NCI-H446 (cell line): Measurements from ENCODE around the gene CHST15.

Experiments
- DNase-seq, 2 experiments: peaks; one replicate each; lab custom pipeline; 2025; lab: John Stamatoyannopoulos, UW

The CHST15 gene

GRCh38 chr10:124064676-124065075 lies 28.7 kb downstream of the CHST15 start:
- no peak for DNase-seq

- DNase-seq: no peak
Measured at GRCh38 chr10:124063750-124064603, 29.4 kb downstream of the CHST15 start.

- no peak for DNase-seq
Measured at GRCh38 chr10:124062390-124062789, 31.0 kb downstream of the CHST15 start.

GRCh38 chr10:124061030-124061429 lies 32.4 kb downstream of the CHST15 start:
- DNase-seq: no peak

GRCh38 chr10:124060148-124060720 lies 33.2 kb downstream of the CHST15 start:
- no peak for DNase-seq

GRCh38 chr10:124059551-124059950 lies 33.8 kb downstream of the CHST15 start:
- DNase-seq: no peak

GRCh38 chr10:124058346-124059003 lies 34.9 kb downstream of the CHST15 start:
- no peak for DNase-seq

GRCh38 chr10:124057601-124058000 lies 35.8 kb downstream of the CHST15 start:
- DNase-seq: no peak

GRCh38 chr10:124056337-124056980 lies 36.9 kb downstream of the CHST15 start:
- no peak for DNase-seq

- DNase-seq: no peak
Measured at GRCh38 chr10:124053971-124054370, 39.4 kb downstream of the CHST15 start.

GRCh38 chr10:124052561-124052960 lies 40.8 kb downstream of the CHST15 start:
- no peak for DNase-seq

- DNase-seq: no peak
Measured at GRCh38 chr10:124050021-124051015, 43.1 kb downstream of the CHST15 start.

- no peak for DNase-seq
Measured at GRCh38 chr10:124049484-124049883, 43.9 kb downstream of the CHST15 start.

GRCh38 chr10:124048371-124049290 lies 44.8 kb downstream of the CHST15 start:
- DNase-seq: no peak

- DNase-seq: no peak
Measured at GRCh38 chr10:124047427-124048152, 45.8 kb downstream of the CHST15 start.

- no peak for DNase-seq
Measured at GRCh38 chr10:124045801-124046355, 47.5 kb downstream of the CHST15 start.

GRCh38 chr10:124045276-124045675 lies 48.1 kb downstream of the CHST15 start:
- DNase-seq: no peak

- DNase-seq: no peak
Measured at GRCh38 chr10:124044143-124044862, 49.1 kb downstream of the CHST15 start.
